Smooth muscle cell (in vitro differentiated cells): Measurements from ENCODE around the gene LHFPL2. TPM values are rescaled to one million over a fixed set of nuclear protein-coding genes. Genes with fewer than 3 reads are reported as not detected.

ENCODE experiments used
- DNase-seq: peaks from one replicate; lab custom pipeline; 2025; ENCODE audit not compliant: unreplicated experiment; lab: John Stamatoyannopoulos, UW
- H2AFZ ChIP-seq: fragments of 200-600 bp; sonication (generic); 2 replicates; pipeline ENCODE4 v1.6.0; 2016; ENCODE audit warnings: antibody characterized with exemption, low read depth, mild to moderate bottlenecking
- H3F3A ChIP-seq: fragments of 200-600 bp; sonication (generic); 2 replicates; pipeline ENCODE4 v1.6.0; 2017; ENCODE audit warnings: antibody characterized with exemption, low read depth
- H3K27ac ChIP-seq: fragments of 200-600 bp; sonication (generic); 2 replicates; pipeline ENCODE4 v1.5.1; 2016; ENCODE audit warnings: low read depth, mild to moderate bottlenecking
- H3K27me3 ChIP-seq: fragments of 200-600 bp; sonication (generic); 2 replicates; pipeline ENCODE4 v1.6.1; 2016; ENCODE audit warnings: low read depth, mild to moderate bottlenecking
- H3K36me3 ChIP-seq: fragments of 200-600 bp; sonication (generic); 2 replicates; pipeline ENCODE4 v1.5.1; 2016; ENCODE audit warnings: low read depth
- H3K4me1 ChIP-seq: fragments of 200-600 bp; sonication (generic); 2 replicates; pipeline ENCODE4 v1.5.1; 2016; ENCODE audit warnings: low read depth
- H3K4me2 ChIP-seq: fragments of 200-600 bp; sonication (generic); 2 replicates; pipeline ENCODE4 v1.6.0; 2016; ENCODE audit warnings: mild to moderate bottlenecking
- H3K4me3 ChIP-seq: fragments of 200-600 bp; sonication (generic); 2 replicates; pipeline ENCODE4 v1.5.1; 2016; ENCODE audit warnings: mild to moderate bottlenecking
- H3K79me2 ChIP-seq: fragments of 200-600 bp; sonication (generic); 2 replicates; pipeline ENCODE4 v1.6.0; 2016; ENCODE audit warnings: low read depth, mild to moderate bottlenecking
- H3K9ac ChIP-seq: fragments of 200-600 bp; sonication (generic); 2 replicates; pipeline ENCODE4 v1.6.0; 2016; ENCODE audit warnings: low read depth
- H3K9me3 ChIP-seq: fragments of 200-600 bp; sonication (generic); replicated peaks from 2 replicates; pipeline ENCODE4 v1.5.1; 2016; ENCODE audit warnings: low read depth
- H4K20me1 ChIP-seq: fragments of 200-600 bp; sonication (generic); 2 replicates; pipeline ENCODE4 v1.6.0; 2016; ENCODE audit warnings: low read depth
- CTCF ChIP-seq: fragments of 200-600 bp; sonication (generic); IDR thresholded peaks from 2 replicates; pipeline ENCODE4 v1.5.1; 2017; ENCODE audit warnings: borderline replicate concordance, mild to moderate bottlenecking, antibody characterized with exemption; ENCODE audit not compliant: insufficient read depth, poor library complexity, severe bottlenecking
- WGBS: methylation state at CpG from one replicate; pipeline ENCODE4 v1.1.7; 2016; ENCODE audit warnings: low lambda C conversion rate; 5-methylcytosine and 5-hydroxymethylcytosine counted together
- polyA plus RNA-seq: library from polyadenylated mRNA; unstranded; fragments of >200 nt; fragmentation: Nextera tagmentation; extraction: Ambion mirVana; gene quantifications from 2 replicates; pipeline ENCODE4 v1.2.1, GENCODE V29; 2016
- total RNA-seq: library from RNA; depleted of rRNA; stranded (reverse); fragments of >200 nt; gene quantifications from 2 replicates; pipeline ENCODE4 v1.2.3, GENCODE V29; 2014

Gene LHFPL2
- total and polyA plus RNA-seq, 2 experiments from 2014 or later: 13.4 to 18.6 TPM

GRCh38 chr5:78554670-78555069, 93.9 kb downstream of the LHFPL2 start:
- Histone ChIP-seq H2AFZ (no peak overlapping the region), H3K4me3 (no peak overlapping the region), H3K27me3 (no peaks in the 10 kb centered on the region), H3K27ac (no peak overlapping the region), H4K20me1 (no peaks in the 10 kb centered on the region), H3K4me2 (no peak overlapping the region), H3K79me2 (peaks cover 45% of the 10 kb centered on the region), H3K4me1 (no peaks in the 10 kb centered on the region), H3K36me3 (no peaks in the 10 kb centered on the region), H3F3A (no peaks in the 10 kb centered on the region), H3K9me3 (no peaks in the 10 kb centered on the region), H3K9ac (no peak overlapping the region)
- no peak for DNase-seq
- no peak for TF ChIP-seq CTCF
- whole genome bisulfite sequencing: 70% methylated on average over 3 of the region's 3 CpGs

GRCh38 chr5:78553580-78554353, 94.8 kb downstream of the LHFPL2 start:
- H3K9ac ChIP-seq: no peak overlapping the region
- no peaks in the 10 kb centered on the region for H3K9me3 ChIP-seq
- 94% methylated on average over 14 of the region's 14 CpGs for WGBS
- TF ChIP-seq CTCF: no peak
- no peaks in the 10 kb centered on the region for H3F3A ChIP-seq
- no peak overlapping the region for H3K27ac ChIP-seq
- no peak overlapping the region for H3K4me3 ChIP-seq
- DNase-seq: no peak
- no peak overlapping the region for H2AFZ ChIP-seq
- no peaks in the 10 kb centered on the region for H3K36me3 ChIP-seq
- no peaks in the 10 kb centered on the region for H4K20me1 ChIP-seq
- H3K4me1 ChIP-seq: no peaks in the 10 kb centered on the region
- no peak overlapping the region for H3K4me2 ChIP-seq
- H3K79me2 ChIP-seq: peaks cover 36% of the 10 kb centered on the region
- no peaks in the 10 kb centered on the region for H3K27me3 ChIP-seq

- Histone ChIP-seq H3K27me3 (no peaks in the 10 kb centered on the region), H3K4me1 (no peaks in the 10 kb centered on the region), H4K20me1 (no peaks in the 10 kb centered on the region), H3K4me2 (no peak overlapping the region), H3K79me2 (peaks cover 36% of the 10 kb centered on the region), H3K27ac (no peak overlapping the region), H2AFZ (no peak overlapping the region), H3K4me3 (no peak overlapping the region), H3K9ac (no peak overlapping the region), H3K36me3 (no peaks in the 10 kb centered on the region), H3F3A (no peaks in the 10 kb centered on the region), H3K9me3 (no peaks in the 10 kb centered on the region)
- 98% methylated on average over 12 of the region's 12 CpGs for WGBS
- TF ChIP-seq CTCF: no peak
- no peak for DNase-seq
Observed at GRCh38 chr5:78552729-78553342, 95.7 kb downstream of the LHFPL2 start.

- H3F3A ChIP-seq: no peaks in the 10 kb centered on the region
- no peak overlapping the region for H3K4me3 ChIP-seq
- H3K79me2 ChIP-seq: peaks cover 28% of the 10 kb centered on the region
- no peak for DNase-seq
- TF ChIP-seq CTCF: no peak
- WGBS: 78% methylated on average over 2 of the region's 2 CpGs
- H4K20me1 ChIP-seq: no peaks in the 10 kb centered on the region
- H3K4me1 ChIP-seq: no peaks in the 10 kb centered on the region
- H3K27ac ChIP-seq: no peak overlapping the region
- no peak overlapping the region for H3K4me2 ChIP-seq
- H3K9me3 ChIP-seq: no peaks in the 10 kb centered on the region
- no peak overlapping the region for H2AFZ ChIP-seq
- H3K27me3 ChIP-seq: no peaks in the 10 kb centered on the region
- H3K9ac ChIP-seq: no peak overlapping the region
- no peaks in the 10 kb centered on the region for H3K36me3 ChIP-seq
Observed at GRCh38 chr5:78550891-78551290, 97.7 kb downstream of the LHFPL2 start.
